HG03521 (cell line): ENCODE data around the gene SYT12.

Experiments
- ATAC-seq: cut with Tn5 transposase; IDR thresholded peaks from one replicate; pipeline ENCODE4 v1.9.1; 2021; ENCODE audit warnings: mild to moderate bottlenecking, moderate library complexity; ENCODE audit not compliant: unreplicated experiment

SYT12 gene

GRCh38 chr11:67027483-67027930 lies 4.6 kb downstream of the SYT12 start:
- ATAC-seq = no peak

- no peak for ATAC-seq
These were observed 5.1 kb downstream of the SYT12 start for GRCh38 chr11:67027943-67028542.

- ATAC-seq = no peak
These were observed 6.2 kb downstream of the SYT12 start for GRCh38 chr11:67029146-67029545.

- ATAC-seq = no peak
These were observed 8.0 kb downstream of the SYT12 start for GRCh38 chr11:67030976-67031375.

- no peak for ATAC-seq
These were observed 9.0 kb downstream of the SYT12 start for GRCh38 chr11:67031791-67032561.

GRCh38 chr11:67032830-67033551 lies 10.1 kb downstream of the SYT12 start:
- no peak for ATAC-seq

- no peak for ATAC-seq
These were observed 10.8 kb downstream of the SYT12 start for GRCh38 chr11:67033661-67034166.

GRCh38 chr11:67034350-67034749 lies 11.4 kb downstream of the SYT12 start:
- no peak for ATAC-seq

- ATAC-seq = no peak
These were observed 17.2 kb downstream of the SYT12 start for GRCh38 chr11:67040147-67040546.

- no peak for ATAC-seq
These were observed 18.7 kb downstream of the SYT12 start for GRCh38 chr11:67041602-67042001.

GRCh38 chr11:67043572-67044349 lies 20.8 kb downstream of the SYT12 start:
- no peak for ATAC-seq

- ATAC-seq = no peak
These were observed 21.6 kb downstream of the SYT12 start for GRCh38 chr11:67044496-67044895.

- ATAC-seq = no peak
These were observed 22.4 kb downstream of the SYT12 start for GRCh38 chr11:67045314-67045713.

- no peak for ATAC-seq
These were observed 25.7 kb downstream of the SYT12 start for GRCh38 chr11:67048515-67049130.

- ATAC-seq = no peak
These were observed 27.2 kb downstream of the SYT12 start for GRCh38 chr11:67050139-67050538.

- no peak for ATAC-seq
These were observed 28.4 kb downstream of the SYT12 start for GRCh38 chr11:67051180-67051893.

- no peak for ATAC-seq
These were observed 29.1 kb downstream of the SYT12 start for GRCh38 chr11:67051945-67052488.

- no peak for ATAC-seq
These were observed 30.0 kb downstream of the SYT12 start for GRCh38 chr11:67052891-67053290.

GRCh38 chr11:67053896-67054329 lies 31.0 kb downstream of the SYT12 start:
- no peak for ATAC-seq
